OCI-LY1 (cell line): ENCODE results near the gene S100PBP.

Experiments
- CTCF ChIP-seq: fragments of 200-600 bp; sonication (generic), shearing (Covaris generic); IDR thresholded peaks from 2 replicates; pipeline ENCODE4 v1.5.1; 2017; ENCODE audit warnings: mild to moderate bottlenecking, antibody characterized with exemption, low read length, moderate library complexity, mixed read lengths
- EZH2 ChIP-seq: fragments of 200-600 bp; sonication (generic), shearing (Covaris generic); IDR thresholded peaks from 2 replicates; pipeline ENCODE4 v1.8.0; 2017; ENCODE audit warnings: borderline replicate concordance, mixed run types, mild to moderate bottlenecking, antibody characterized with exemption, low read length, moderate library complexity, mixed read lengths

DNA sequence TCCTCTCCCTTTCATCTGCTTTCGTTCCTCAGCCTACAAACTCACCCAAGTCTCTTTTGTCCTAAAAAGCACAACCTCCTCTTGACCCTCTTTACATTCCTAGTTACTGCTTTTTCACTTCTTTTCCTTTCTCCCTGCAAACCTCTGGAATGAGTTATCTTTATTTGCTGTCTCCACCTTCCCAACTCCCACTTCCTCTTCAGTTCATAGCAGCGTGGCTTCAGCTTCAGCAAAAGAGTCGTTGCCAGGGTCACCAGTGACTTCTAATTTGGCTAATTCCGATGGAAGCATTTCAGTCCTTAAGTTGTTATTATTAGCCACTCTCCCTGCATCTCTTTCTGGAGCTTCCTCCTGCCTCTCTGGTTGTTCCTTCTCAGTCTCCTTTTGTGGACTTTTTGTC is 90.0 kb downstream of the S100PBP start:
- TF ChIP-seq CTCF: no peak
- no peak for TF ChIP-seq EZH2
